Activated T-helper 1 cell treated with anti-CD3 and anti-CD28 coated beads, Interleukin-2, amount 50 U/mL, for 16 hours (primary cell): ENCODE results near the gene UBR4.
A peak's percentile ranks its signal among the peaks of the same experiment; 100 is the strongest.
"Not testable (repeated sequence)": the region's sequence is repeated elsewhere in the genome, so short reads cannot be mapped to it uniquely, and the experiment has no call there.

ENCODE experiments used
- DNase-seq, 2 donors: peaks; one replicate each; pipeline ENCODE4 v3.0.0-alpha.2; 2020; ENCODE audit warnings: low read depth in 1 of 2, low spot score in 1 of 2

Gene UBR4

GRCh38 chr1:19209990-19210771 is at the start of gene UBR4:
UBR4 (minus strand) TSS chr1:19210266; CDS start chr1:19210248, 18 bp downstream.
- DNase-seq, result peak; percentile 92 to 98

GRCh38 chr1:19258353-19258752 is 48.3 kb upstream of the UBR4 start:
- no peak for DNase-seq

- DNase-seq, result no peak
Observed at GRCh38 chr1:19257178-19257914, 47.3 kb upstream of the UBR4 start.

GRCh38 chr1:19256301-19256700 is 46.2 kb upstream of the UBR4 start:
- not testable (repeated sequence) for DNase-seq

GRCh38 chr1:19255288-19255687 is 45.2 kb upstream of the UBR4 start:
- no peak for DNase-seq

GRCh38 chr1:19254416-19254815 is 44.4 kb upstream of the UBR4 start:
- no peak for DNase-seq

DNA sequence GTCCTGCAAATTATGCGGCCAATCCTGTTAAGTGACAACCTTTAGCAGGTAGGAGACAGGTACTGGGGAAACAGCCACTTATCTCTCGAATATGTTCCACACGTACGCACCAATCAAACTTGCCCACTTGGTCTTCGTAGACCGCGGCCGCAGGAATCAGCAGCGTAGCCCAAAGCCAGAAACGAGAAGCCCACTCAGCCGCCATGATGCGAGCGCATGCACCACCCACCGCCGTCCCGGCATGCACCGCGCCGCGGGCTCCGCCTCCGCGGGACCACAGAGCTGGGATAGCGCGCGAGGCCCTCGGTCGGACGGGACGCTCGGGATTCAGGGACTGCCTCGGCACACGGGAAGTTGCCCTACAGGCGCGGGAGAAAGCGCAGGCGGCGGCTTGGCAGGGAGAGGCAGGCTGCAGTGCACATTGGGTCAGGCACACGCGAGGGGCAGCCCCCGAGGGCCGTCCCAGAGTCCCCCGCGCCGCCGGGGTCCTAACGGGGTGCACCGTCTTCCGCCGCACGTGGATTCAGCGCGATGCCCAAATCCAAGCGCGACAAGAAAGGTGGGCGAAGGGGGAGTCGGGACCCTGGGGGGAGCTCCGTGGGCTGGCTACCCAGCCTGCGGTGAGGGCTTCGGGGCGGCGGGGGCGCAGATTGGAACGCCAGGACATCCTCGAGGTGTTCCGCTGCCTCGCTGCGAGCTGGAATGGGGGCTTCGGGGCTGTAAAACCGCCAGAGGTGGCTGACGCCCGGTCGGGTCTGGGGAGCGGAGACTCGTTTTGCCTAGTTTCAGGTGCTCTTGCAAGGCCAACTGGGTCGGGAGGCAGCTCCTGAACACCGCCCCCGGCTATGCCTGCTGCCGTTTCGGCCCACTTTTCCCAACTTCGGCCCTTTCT is 41.5 kb upstream of the UBR4 start, which contains the start of the genes EMC1 and MRTO4:
EMC1 (minus strand) TSS at position 220 of the 892 bp plus-strand sequence; CDS start at position 205, 15 bp downstream.
MRTO4 (plus strand) TSS at position 501 of the 892 bp plus-strand sequence; CDS start at position 532, 31 bp downstream.
- peak; percentile 82 for DNase-seq

GRCh38 chr1:19250629-19251304 is 40.7 kb upstream of the UBR4 start:
- DNase-seq, result no peak

DNA sequence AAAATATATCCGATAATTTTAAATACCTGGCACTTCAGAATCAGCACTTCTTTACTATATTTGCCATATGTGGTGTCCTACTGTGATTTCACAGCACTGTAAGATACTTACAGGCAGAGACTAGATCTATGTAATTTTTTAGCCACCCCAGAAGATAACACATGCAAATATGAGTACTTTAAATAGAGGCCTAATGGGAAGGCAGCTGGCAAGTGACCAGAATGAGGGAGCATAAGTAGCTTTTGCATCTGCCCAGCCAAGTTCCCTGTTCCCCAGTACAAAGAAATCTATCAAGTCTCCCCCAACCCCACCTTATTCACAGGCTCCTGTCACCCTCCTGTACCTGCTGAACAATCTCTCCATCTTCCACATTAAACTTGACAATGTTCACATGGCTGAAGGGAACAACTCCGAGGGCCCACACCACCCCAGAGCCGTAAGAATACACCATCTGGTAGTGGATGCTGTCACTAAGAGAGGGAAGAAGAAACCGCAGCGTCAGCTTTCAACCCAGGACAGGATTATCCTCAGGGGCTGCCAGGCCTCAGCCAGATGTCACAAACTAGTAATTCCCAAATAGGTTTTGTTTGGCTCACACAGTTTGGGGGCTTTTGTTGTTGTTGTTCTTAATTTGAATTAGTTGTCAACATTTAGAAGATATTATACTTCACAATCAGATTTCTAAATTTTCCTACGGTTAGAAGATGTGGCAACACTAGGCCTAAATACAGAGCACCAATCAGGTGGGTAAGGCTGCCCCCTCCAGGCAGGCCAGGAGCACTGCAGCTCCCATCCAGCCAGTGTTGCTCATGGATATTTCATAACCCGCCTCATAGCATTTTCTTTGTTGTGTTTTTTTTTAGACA is 30.8 kb upstream of the UBR4 start:
- peak; percentile 25 to 45 for DNase-seq

- DNase-seq, result no peak
Observed at GRCh38 chr1:19239876-19240275, 29.8 kb upstream of the UBR4 start.

DNA sequence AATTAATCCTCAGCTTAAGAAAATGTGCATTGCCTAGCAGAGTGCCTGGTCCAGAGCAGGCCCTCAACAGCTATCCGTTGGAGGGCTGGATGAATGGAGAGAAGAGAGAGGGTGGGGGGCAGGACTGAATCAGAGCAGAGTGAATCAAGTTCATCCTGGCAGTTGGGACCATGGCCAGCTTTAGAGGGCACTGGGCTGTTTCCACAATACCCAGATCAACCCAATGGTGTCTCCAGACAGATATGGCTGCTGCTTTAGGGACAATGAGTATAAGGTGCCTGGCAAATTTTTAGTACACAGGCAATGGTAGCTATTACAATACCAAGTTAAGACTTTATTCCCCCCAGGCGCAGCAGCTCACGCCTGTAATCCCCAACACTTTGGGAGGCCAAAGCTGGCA is 24.2 kb upstream of the UBR4 start:
- no peak for DNase-seq

GRCh38 chr1:19232524-19232846 is 22.4 kb upstream of the UBR4 start:
- no peak for DNase-seq

DNA sequence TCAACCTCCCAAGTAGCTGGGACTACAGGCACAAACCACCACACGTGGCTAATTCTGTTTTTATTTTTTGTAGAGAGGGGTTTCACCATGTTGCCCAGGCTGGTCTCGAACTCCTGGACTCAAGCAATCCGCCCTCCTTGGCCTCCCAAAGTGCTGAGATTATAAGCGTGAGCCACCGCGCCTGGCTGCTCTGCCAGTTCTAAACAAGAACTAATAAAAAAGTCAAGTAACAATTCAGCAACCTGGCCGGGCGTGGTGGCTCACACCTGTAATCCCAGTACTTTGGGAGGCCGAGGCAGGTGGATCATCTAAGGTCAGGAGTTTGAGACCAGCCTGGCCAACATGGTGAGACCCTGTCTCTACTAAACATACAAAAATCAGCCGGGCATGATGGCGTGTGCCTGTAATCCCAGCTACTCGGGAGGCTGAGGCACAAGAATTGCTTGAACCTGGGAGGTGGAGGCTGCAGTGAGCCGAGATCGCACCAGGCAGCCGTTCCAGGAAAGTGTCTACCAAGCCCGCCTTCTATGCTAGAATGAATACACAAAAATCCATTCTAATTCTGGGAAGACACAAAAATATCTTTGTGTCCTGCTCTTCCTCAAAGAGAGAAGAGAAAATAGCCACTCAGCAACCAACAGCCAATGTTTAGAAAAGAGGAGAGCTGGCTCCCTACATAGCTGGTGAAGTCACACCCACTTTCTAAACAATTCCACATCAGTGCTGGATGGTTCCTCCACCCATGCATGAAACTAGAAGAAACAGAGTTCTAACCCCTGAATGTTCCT is 21.9 kb upstream of the UBR4 start:
- not testable (repeated sequence) for DNase-seq

GRCh38 chr1:19229828-19230325 is 19.8 kb upstream of the UBR4 start:
- no peak for DNase-seq

GRCh38 chr1:19229229-19229628 is 19.2 kb upstream of the UBR4 start:
- no peak for DNase-seq

- no peak for DNase-seq
Observed at GRCh38 chr1:19222979-19223824, 13.1 kb upstream of the UBR4 start.

DNA sequence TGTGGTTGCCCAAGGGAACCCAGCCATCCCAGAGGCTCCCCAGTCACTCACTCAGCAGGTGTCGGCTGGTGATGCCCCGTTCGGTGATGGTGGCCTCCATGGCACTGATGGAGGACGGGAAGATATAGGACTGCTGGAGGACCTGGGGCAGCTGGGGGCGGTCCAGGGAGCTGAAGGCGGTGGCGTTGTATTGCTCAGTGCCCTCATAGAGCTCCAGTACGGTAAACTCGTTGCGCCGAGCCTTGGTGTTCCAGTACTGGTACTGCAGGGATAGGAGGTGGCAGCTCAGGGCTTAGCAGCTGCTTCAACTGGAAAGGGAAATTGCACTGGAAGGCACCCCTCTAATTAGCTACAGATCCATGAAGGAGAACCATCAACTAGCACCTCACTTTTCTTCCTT is 12.5 kb upstream of the UBR4 start:
- DNase-seq, result no peak

- DNase-seq, result no peak
Observed at GRCh38 chr1:19220991-19221390, 10.9 kb upstream of the UBR4 start.
